GM13977 (cell line): ENCODE data around the gene RBM33.

Experiments
- DNase-seq: peaks from one replicate; pipeline ENCODE4 v3.0.0; 2012; ENCODE audit warnings: low spot score
- CTCF ChIP-seq: IDR thresholded peaks from 2 replicates; pipeline ENCODE4 v1.5.1; 2012; ENCODE audit warnings: mild to moderate bottlenecking, control low read depth; ENCODE audit not compliant: insufficient read depth; ENCODE audit errors: extremely low read depth, missing control alignments
- in situ Hi-C: fragments of 300-500 bp; cut with MboI; formaldehyde crosslinking; loops from one replicate; pipeline ENCODE4 v1.12.0; 2022; ENCODE audit warnings: low sequenced_read_pairs, low pct_unique_long_range_greater_than_20kb, mixed read lengths, inconsistent platforms; ENCODE audit not compliant: unreplicated experiment

RBM33 gene

GRCh38 chr7:155680124-155680523 is 35.7 kb downstream of the RBM33 start:
- in situ Hi-C loops, result no loop called here
- no peak for DNase-seq

DNA sequence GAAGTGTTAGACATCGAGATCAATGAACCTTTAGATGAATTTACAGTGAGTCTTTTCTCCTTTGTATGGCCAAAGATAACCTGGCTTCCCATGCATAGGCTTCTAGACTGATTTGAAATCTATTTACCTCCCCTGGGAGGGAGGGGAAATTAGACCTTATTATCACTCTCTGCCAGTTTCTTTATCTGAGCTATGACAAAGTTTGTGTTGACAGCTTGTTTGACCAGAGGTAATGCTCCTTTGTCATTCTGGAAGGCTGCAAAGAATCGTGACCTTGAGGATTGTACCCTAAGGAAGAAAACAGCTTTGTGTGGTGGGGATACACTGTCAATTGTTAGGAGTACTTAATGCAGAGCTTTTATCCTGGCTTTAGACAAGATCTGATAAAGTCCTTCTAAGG is 36.4 kb downstream of the RBM33 start:
- TF ChIP-seq CTCF, result no peak
- in situ Hi-C loops, result no loop called here
- no peak for DNase-seq

More at GRCh38 chr7:155680124-155680523, 35.7 kb downstream of the RBM33 start:
- TF ChIP-seq CTCF, result no peak

DNA sequence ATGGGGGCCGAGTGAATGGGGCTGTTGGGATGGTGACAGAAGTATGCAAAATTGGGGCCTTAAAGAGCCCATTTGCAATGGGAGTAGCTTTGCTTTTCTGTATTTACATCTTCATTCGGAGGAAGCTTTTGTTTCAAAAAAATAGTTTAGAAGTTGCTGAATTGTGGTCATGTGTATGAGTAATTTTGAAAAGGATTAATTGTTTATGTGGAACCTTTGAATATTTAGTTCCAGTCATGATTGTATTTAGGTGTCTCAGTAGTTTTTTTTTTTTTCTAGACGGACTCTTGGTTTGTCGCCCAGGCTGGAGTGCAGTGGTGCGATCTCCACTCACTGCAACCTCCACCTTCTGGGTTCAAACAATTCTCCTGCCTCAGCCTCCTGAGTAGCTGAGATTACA is 37.2 kb downstream of the RBM33 start:
- in situ Hi-C loops, result no loop called here
- no peak for DNase-seq
- no peak for TF ChIP-seq CTCF

DNA sequence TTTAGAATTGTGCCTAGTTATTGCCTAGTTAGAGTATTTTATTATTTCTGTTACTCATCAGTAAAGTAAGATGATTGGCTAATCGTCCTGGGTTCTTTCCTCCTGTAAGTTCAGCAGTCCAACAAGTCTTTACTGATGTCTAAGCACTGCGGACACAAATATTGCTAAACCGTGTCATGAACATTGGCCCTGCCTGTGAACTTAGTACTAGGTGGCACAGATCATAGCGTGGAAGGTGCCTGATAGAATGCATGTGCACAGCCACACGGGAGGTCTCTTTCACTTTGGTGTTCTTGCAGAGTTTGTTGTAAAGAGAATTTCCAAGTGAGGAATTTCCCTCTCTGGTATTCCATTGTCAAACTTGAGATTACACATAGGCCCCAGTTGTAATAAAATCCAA is 38.0 kb downstream of the RBM33 start:
- no peak for TF ChIP-seq CTCF
- in situ Hi-C loops, result no loop called here
- no peak for DNase-seq

DNA sequence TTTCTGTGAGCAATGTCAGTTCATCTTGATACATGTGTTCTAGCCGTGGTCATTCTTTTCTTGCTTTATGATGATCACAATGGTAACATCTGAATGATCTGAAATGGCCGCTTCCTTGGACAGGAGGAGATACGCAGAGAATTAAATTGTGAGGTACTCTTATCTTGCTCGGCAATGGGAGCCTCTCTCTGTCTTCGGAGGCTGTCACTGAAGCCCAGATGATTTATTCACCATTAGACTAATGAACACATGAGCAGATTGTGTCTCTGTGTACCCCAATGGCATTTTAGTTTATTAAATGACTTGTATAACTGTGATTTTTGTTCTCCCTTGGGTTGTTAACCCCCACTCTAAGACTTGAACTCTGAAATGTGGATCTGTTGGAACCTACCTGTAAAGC is 38.6 kb downstream of the RBM33 start:
- TF ChIP-seq CTCF, result no peak
- in situ Hi-C loops, result no loop called here
- no peak for DNase-seq

- no peak for DNase-seq
- no peak for TF ChIP-seq CTCF
- in situ Hi-C loops, result no loop called here
These were observed 39.3 kb downstream of the RBM33 start for GRCh38 chr7:155683714-155684113.

GRCh38 chr7:155684543-155684942 is 40.1 kb downstream of the RBM33 start:
- no peak for DNase-seq

More at GRCh38 chr7:155684543-155684942, 40.1 kb downstream of the RBM33 start:
- in situ Hi-C loops, result no loop called here
- no peak for TF ChIP-seq CTCF
